NCI-H526 (cell line): ENCODE results near the gene CTSV.
"Not testable (repeated sequence)": the region's sequence is repeated elsewhere in the genome, so short reads cannot be mapped to it uniquely, and the experiment has no call there.

Experiments used
- DNase-seq, 2 experiments: peaks; one replicate each; lab custom pipeline; 2025; lab: John Stamatoyannopoulos, UW

The CTSV gene

GRCh38 chr9:97038611-97039513, at the start of gene CTSV:
Gene CTSV (minus strand): TSS chr9:97039142. CDS start chr9:97038043, 1,099 bp downstream.
- DNase-seq = peak; percentile 56 to 94

- not testable (repeated sequence) for DNase-seq
These were observed 48.8 kb upstream of the CTSV start for GRCh38 chr9:97087668-97088215.

DNA sequence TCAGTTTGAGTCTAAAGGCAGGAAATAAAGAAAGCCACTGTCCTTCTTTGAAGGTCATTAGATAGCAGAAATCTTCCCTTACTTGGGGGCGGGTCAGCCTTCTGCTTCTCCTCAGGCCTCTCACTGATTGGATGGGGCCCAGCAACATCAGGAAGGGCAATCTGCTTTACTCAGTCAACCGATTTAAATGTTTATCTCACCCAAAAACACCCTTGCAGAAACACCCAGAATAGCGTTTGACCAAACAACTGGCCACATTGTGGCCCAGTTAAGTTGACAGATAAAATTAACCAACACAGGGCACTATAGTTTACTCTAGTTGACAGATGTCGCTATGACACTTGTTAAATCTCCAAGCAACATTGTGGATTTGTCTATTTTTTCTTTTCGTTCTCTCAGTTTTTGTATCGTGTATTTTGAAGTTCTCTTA, 45.6 kb upstream of the CTSV start:
- not testable (repeated sequence) for DNase-seq

- no peak for DNase-seq
These were observed 39.4 kb upstream of the CTSV start for GRCh38 chr9:97078362-97078761.

DNA sequence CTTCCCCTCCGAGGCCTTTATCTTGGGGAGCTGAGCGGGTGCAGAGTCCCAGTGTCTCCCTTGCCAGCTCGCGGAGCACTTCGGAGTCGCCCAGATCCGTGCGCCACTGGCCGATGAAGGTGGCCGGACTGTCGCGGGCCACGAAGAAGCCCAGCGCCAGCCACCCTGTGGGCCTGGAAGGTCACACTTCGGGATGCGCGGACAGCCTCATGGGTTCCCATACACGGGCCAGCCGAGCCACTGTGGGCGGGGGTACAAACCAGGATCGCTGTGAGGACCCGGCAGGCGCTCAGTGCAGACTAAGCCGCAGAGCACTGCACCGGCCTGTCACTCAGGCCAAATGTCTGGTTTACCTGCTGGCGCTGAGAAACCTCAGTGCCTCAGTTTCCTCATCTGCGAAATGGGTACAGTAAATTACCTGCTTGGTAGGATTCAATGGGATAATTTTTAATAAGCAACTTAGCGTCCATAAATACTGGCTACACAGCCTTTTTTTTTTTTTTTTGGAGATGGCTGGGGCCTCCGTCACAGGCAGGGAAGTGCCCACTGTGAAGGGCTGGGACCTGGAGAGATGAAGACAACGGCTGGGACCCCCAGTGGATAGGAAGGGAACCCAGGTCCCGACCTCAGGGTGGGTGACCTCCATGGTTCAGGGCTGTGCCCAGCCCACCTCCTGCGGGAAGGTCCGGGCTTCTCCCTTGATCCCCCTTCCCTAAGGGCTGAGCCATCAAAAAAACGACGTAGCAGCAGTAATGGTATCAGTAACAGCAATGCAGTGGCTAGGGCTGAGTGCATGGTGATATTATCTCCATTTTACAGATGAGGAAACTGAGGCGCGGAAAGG, 38.7 kb upstream of the CTSV start:
- no peak for DNase-seq

DNA sequence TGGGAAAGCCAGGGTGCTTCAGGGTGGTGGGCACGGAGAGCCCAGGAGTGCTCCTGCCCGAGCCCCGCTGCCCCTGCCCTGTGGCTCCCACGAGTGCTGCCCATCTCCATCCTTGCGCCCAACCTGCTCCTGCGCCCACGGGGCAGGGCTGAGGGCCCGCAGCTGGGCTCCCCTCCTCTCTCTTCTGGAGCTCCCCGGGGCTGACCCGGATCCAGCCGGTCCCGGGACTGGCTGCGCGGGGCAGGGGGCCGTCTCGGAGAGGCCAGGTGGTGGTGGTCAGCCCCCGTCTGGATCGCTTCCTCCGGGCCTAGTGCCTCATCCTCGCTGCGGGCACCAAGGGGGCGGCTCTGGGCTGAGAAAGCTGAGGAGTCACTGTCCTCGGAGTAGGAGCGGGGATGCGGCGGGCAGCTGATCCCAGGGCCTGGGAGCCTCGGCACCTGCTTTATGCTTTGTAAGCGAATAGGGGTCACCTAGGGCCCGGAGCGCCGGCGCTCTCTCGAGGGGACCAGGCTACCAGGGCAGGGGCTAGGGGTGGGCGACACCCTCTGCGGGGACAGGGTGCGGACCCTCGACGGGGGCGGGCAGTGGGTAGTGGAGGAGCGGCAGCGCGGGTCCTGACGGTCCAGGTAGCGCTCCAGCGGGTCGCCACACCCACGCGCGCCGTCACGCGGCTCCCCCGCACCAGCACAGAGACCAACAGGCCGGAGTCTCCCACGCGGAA, 37.9 kb upstream of the CTSV start:
- DNase-seq = not testable (repeated sequence)

GRCh38 chr9:97076238-97076637, 37.3 kb upstream of the CTSV start:
- no peak for DNase-seq

- no peak for DNase-seq
These were observed 36.5 kb upstream of the CTSV start for GRCh38 chr9:97075289-97075985.

GRCh38 chr9:97073506-97073905, 34.6 kb upstream of the CTSV start:
- peak; percentile 26 to 34 for DNase-seq

DNA sequence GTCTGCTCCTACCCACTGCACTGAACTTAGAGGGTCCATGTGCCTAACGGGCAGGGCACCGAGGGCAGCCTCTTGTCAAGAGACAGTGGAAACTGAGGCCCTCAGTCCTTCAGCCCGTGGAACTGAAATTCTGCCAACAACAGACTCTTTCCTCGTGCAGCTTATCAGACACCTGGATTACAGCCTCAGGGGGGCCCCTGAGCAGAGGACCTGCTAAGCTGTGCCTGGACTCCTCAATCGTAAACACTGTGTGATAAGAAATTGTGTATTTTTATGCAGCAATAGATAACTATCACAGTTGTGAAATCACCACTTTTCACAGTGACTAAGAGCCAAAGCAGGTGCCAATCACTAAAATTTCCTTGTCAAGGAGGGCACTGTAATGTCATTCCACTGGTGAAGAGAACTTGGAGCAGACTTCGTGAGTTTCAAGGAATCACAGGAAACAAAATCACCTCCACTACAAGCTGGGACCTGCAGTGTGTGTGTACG, 33.4 kb upstream of the CTSV start:
- peak in 1 of 2 experiments; percentile 5 for DNase-seq

GRCh38 chr9:97070325-97070724, 31.4 kb upstream of the CTSV start:
- not testable (repeated sequence) for DNase-seq

GRCh38 chr9:97067490-97067889, 28.5 kb upstream of the CTSV start:
- no peak for DNase-seq

- DNase-seq = no peak
These were observed 25.2 kb upstream of the CTSV start for GRCh38 chr9:97064176-97064575.

DNA sequence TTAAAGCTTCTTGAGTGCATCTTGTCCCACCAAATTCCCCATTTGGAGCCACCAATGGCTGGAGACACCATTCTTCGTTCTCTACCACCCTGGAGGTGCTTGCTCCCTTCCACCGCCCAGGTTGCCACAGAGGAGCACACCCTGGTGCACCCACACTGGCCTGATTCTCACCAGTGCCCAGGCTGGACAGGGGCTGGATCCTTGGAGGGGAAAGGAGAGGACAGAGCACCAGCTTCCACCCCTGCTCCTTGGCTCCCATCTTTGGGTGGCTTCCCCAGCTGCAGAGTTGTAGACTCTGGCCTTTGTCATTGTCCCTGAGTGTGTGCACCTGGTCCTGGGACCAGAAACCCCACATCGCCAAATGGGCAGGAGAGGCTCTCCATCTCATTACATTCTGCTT, 21.9 kb upstream of the CTSV start:
- no peak for DNase-seq

DNA sequence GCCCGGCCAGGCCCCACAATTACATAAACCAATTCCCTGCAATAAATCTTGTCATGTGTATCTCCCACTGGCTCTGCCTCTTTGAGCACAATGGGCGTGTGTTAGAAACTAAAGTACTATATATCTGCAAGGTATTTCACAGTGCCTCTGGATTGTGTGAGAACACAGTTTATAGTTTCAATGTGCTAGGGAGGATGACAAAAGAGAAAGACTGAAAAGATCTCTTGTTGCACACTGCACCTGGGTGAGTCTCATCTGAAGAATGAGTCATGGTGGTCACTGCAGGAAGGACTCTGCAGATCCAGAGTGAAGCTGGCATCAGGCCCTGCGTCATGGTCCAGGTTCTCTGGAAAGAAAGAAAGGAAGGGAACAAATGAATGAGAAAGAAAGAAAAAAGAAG, 20.7 kb upstream of the CTSV start:
- DNase-seq = no peak

GRCh38 chr9:97057651-97058050, 18.7 kb upstream of the CTSV start:
- no peak for DNase-seq

DNA sequence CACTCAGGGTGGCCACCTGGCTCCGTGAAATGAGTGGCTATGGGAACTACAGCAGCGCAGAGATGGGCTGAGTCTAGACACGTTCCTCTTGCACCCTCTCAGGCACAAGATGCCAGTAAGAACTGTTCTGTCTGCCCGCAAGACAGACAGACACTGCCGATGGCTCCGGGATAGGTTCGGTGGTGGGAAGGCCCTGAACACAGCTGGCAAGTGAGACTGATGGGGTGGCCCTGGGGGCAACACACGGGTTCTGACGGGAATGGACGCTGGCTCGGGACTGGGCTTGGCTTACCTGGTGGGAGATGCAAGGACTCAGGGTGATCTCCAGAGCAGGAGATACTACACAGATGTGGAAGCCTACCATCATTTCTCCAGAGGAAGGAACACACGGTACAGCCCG, 16.9 kb upstream of the CTSV start:
- DNase-seq = not testable (repeated sequence)

GRCh38 chr9:97053717-97054116, 14.8 kb upstream of the CTSV start:
- DNase-seq = no peak

DNA sequence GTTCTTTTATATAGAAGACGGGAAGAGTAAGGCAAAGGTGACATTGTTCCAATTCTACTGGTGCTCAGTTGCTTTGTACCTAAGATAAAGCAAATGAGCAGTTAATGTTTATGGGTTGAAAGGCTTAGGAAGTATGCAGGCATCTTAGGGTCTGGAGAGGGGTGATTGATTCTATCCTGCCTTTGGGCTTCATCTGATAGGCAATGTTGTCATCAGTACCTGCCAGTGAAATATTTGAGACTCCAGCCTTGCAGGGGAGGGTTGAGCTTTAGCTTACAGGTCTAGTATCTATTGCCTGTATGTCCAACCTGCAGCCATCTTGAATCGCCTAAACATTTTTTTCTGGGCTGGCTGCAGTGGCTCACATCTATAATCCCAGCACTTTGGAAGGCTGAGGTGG, 13.8 kb upstream of the CTSV start:
- no peak for DNase-seq

- no peak for DNase-seq
These were observed 7.3 kb upstream of the CTSV start for GRCh38 chr9:97046228-97046627.

GRCh38 chr9:97045300-97045699, 6.4 kb upstream of the CTSV start:
- DNase-seq = no peak
